CD4-positive, alpha-beta T cell treated with Interleukin-21 for 1 hour (primary cell): ENCODE data around the gene TRA2B.
A peak's percentile ranks its signal among the peaks of the same experiment; 100 is the strongest.

Experiments
- DNase-seq: peaks from one replicate; pipeline ENCODE4 v3.0.0-alpha.2; 2020

TRA2B gene

GRCh38 chr3:185937689-185938374, at the start of gene TRA2B:
TRA2B (minus strand) TSS chr3:185938014; CDS start chr3:185937860, 154 bp downstream.
- DNase-seq, result peak; percentile 99

GRCh38 chr3:185986198-185986777, 48.5 kb upstream of the TRA2B start:
- DNase-seq, result peak; percentile 12

- DNase-seq, result no peak
Measured at GRCh38 chr3:185984203-185984602, 46.4 kb upstream of the TRA2B start.

- DNase-seq, result peak; percentile 64
Measured at GRCh38 chr3:185983495-185984141, 45.8 kb upstream of the TRA2B start.

- DNase-seq, result no peak
Measured at GRCh38 chr3:185982632-185983031, 44.8 kb upstream of the TRA2B start.

GRCh38 chr3:185981621-185982020, 43.8 kb upstream of the TRA2B start:
- DNase-seq, result no peak

- DNase-seq, result no peak
Measured at GRCh38 chr3:185979721-185980121, 41.9 kb upstream of the TRA2B start.

GRCh38 chr3:185978516-185978915, 40.7 kb upstream of the TRA2B start:
- DNase-seq, result no peak

- DNase-seq, result no peak
Measured at GRCh38 chr3:185977679-185978040, 39.8 kb upstream of the TRA2B start.

- peak; percentile 74 for DNase-seq
Measured at GRCh38 chr3:185976977-185977678, 39.3 kb upstream of the TRA2B start.

GRCh38 chr3:185976100-185976499, 38.3 kb upstream of the TRA2B start:
- no peak for DNase-seq

- DNase-seq, result no peak
Measured at GRCh38 chr3:185971579-185971978, 33.8 kb upstream of the TRA2B start.

GRCh38 chr3:185968168-185968567, 30.4 kb upstream of the TRA2B start:
- DNase-seq, result no peak

- no peak for DNase-seq
Measured at GRCh38 chr3:185966655-185967054, 28.8 kb upstream of the TRA2B start.

GRCh38 chr3:185965496-185965895, 27.7 kb upstream of the TRA2B start:
- no peak for DNase-seq

GRCh38 chr3:185961675-185962232, 23.9 kb upstream of the TRA2B start:
- no peak for DNase-seq

- no peak for DNase-seq
Measured at GRCh38 chr3:185960522-185961288, 22.9 kb upstream of the TRA2B start.

- no peak for DNase-seq
Measured at GRCh38 chr3:185959609-185960521, 22.1 kb upstream of the TRA2B start.

GRCh38 chr3:185958626-185959025, 20.8 kb upstream of the TRA2B start:
- no peak for DNase-seq

GRCh38 chr3:185956244-185956643, 18.4 kb upstream of the TRA2B start:
- DNase-seq, result no peak

GRCh38 chr3:185954366-185954723, 16.5 kb upstream of the TRA2B start:
- DNase-seq, result no peak

GRCh38 chr3:185950728-185951127, 12.9 kb upstream of the TRA2B start:
- DNase-seq, result no peak
